GM23338 (cell line): ENCODE data around the gene FOXI2. TPM values are rescaled to one million over a fixed set of nuclear protein-coding genes. Genes with fewer than 3 reads are reported as not detected.

Experiments used
- ATAC-seq: fragments of 200-7000 bp; cut with Tn5 transposase; 3 replicates; pipeline ENCODE4 v1.9.1; 2020
- DNase-seq: peaks from one replicate; pipeline ENCODE4 v3.0.0-alpha.2; 2015; ENCODE audit warnings: low spot score
- H2AFZ ChIP-seq: fragments of 200-600 bp; sonication (generic); 2 replicates; pipeline ENCODE4 v1.8.0; 2016; ENCODE audit warnings: antibody characterized with exemption, mild to moderate bottlenecking, moderate library complexity
- H3F3A ChIP-seq: fragments of 200-600 bp; sonication (generic); replicated peaks from 2 replicates; pipeline ENCODE4 v1.8.0; 2017; ENCODE audit warnings: antibody characterized with exemption, mixed run types, low read depth
- H3K27ac ChIP-seq: fragments of 200-600 bp; sonication (generic); 2 replicates; pipeline ENCODE4 v1.6.1; 2016; ENCODE audit warnings: low read depth
- H3K27me3 ChIP-seq: fragments of 200-600 bp; sonication (generic); 2 replicates; pipeline ENCODE4 v1.8.0; 2016; ENCODE audit warnings: mild to moderate bottlenecking, mixed run types, moderate library complexity; ENCODE audit not compliant: insufficient read depth
- H3K36me3 ChIP-seq: fragments of 200-600 bp; sonication (generic); 2 replicates; pipeline ENCODE4 v1.8.0; 2016; ENCODE audit warnings: mild to moderate bottlenecking; ENCODE audit not compliant: insufficient read depth
- H3K4me1 ChIP-seq: fragments of 200-600 bp; sonication (generic); 2 replicates; pipeline ENCODE4 v1.8.0; 2016; ENCODE audit warnings: mild to moderate bottlenecking, moderate library complexity; ENCODE audit not compliant: insufficient read depth
- H3K4me2 ChIP-seq: fragments of 200-600 bp; sonication (generic); 2 replicates; pipeline ENCODE4 v1.7.1; 2017; ENCODE audit warnings: mixed run types
- H3K4me3 ChIP-seq: fragments of 200-600 bp; sonication (generic); 2 replicates; pipeline ENCODE4 v1.6.1; 2016; ENCODE audit warnings: mixed run types
- H3K79me2 ChIP-seq: fragments of 200-600 bp; sonication (generic); replicated peaks from 2 replicates; pipeline ENCODE4 v1.8.0; 2017; ENCODE audit warnings: mild to moderate bottlenecking; ENCODE audit not compliant: insufficient read depth
- H3K9me2 ChIP-seq: fragments of 200-600 bp; sonication (generic); 2 replicates; pipeline ENCODE4 v1.8.0; 2017; ENCODE audit not compliant: insufficient read depth
- H4K20me1 ChIP-seq: fragments of 200-600 bp; sonication (generic); replicated peaks from 2 replicates; pipeline ENCODE4 v1.8.0; 2017; ENCODE audit warnings: mild to moderate bottlenecking; ENCODE audit not compliant: insufficient read depth
- H3K27ac Mint-ChIP-seq: 2 replicates; pipeline ENCODE4 v1.8.0; 2020; ENCODE audit warnings: inconsistent platforms, mild to moderate bottlenecking, moderate library complexity, mixed read lengths
- H3K27me3 Mint-ChIP-seq: 3 replicates; pipeline ENCODE4 v1.8.0; 2022; ENCODE audit warnings: low read depth, mild to moderate bottlenecking, moderate library complexity, mixed read lengths, inconsistent platforms; ENCODE audit not compliant: insufficient read depth, poor library complexity
- H3K36me3 Mint-ChIP-seq: 3 replicates; pipeline ENCODE4 v1.8.0; 2021; ENCODE audit warnings: low read depth, mild to moderate bottlenecking, inconsistent platforms, moderate library complexity, mixed read lengths
- H3K4me1 Mint-ChIP-seq: 3 replicates; pipeline ENCODE4 v1.8.0; 2020; ENCODE audit warnings: mild to moderate bottlenecking, inconsistent platforms, mixed read lengths
- H3K4me3 Mint-ChIP-seq: 3 replicates; pipeline ENCODE4 v1.8.0; 2021; ENCODE audit warnings: moderate library complexity, mild to moderate bottlenecking, inconsistent platforms, mixed read lengths
- H3K9me3 Mint-ChIP-seq: 3 replicates; pipeline ENCODE4 v1.8.0; 2020; ENCODE audit warnings: moderate library complexity, mild to moderate bottlenecking, inconsistent platforms, mixed read lengths
- CREB1 ChIP-seq: fragments of 250-450 bp; sonication (Bioruptor Pico); IDR thresholded peaks from 2 replicates; pipeline ENCODE4 v1.5.0; 2020; ENCODE audit warnings: low read depth, mild to moderate bottlenecking, moderate library complexity
- EZH2 ChIP-seq: fragments of 200-600 bp; sonication (generic); IDR thresholded peaks from one replicate; pipeline ENCODE4 v1.8.0; 2017; ENCODE audit warnings: antibody characterized with exemption, mild to moderate bottlenecking, low read depth; ENCODE audit not compliant: unreplicated experiment
- EZH2phosphoT487 ChIP-seq: fragments of 200-600 bp; sonication (generic); IDR thresholded peaks from one replicate; pipeline ENCODE4 v1.8.1; 2018; ENCODE audit warnings: antibody characterized with exemption; ENCODE audit not compliant: unreplicated experiment
- NANOG ChIP-seq: IDR thresholded peaks from 2 replicates; pipeline ENCODE4 v1.6.1; 2016; ENCODE audit warnings: antibody characterized with exemption, borderline replicate concordance
- POLR2AphosphoS5 ChIP-seq: IDR thresholded peaks from 2 replicates; pipeline ENCODE4 v1.6.1; 2016; ENCODE audit warnings: antibody characterized with exemption, low read depth
- REST ChIP-seq: IDR thresholded peaks from one replicate; pipeline ENCODE4 v1.6.1; 2018; ENCODE audit warnings: antibody characterized with exemption; ENCODE audit not compliant: unreplicated experiment
- ZNF114 ChIP-seq: fragments of 250-450 bp; sonication (Bioruptor Pico); IDR thresholded peaks from 2 replicates; pipeline ENCODE4 v1.5.0; 2020; ENCODE audit warnings: mild to moderate bottlenecking, moderate library complexity
- polyA plus RNA-seq: library from polyadenylated mRNA; unstranded; fragments of >200 nt; fragmentation: Nextera tagmentation; extraction: Ambion mirVana; gene quantifications from 2 replicates; pipeline ENCODE4 v1.2.1, GENCODE V29; 2016
- total RNA-seq: library from RNA; depleted of rRNA; stranded (reverse); fragments of >200 nt; shearing (Covaris generic); gene quantifications from 2 replicates; pipeline ENCODE4 v1.2.3, GENCODE V29; 2014
- TF ChIP-seq, protein P1 (sequence below), 2 experiments: fragments of 200-600 bp in 1 of 2; sonication (generic) in 1 of 2; conservative IDR thresholded peaks; 2 replicates each; pipeline versions ENCODE4 v1.5.1 to v1.6.1; 2016 to 2017; ENCODE audit warnings: antibody characterized with exemption in 2 of 2, low read depth in 2 of 2, mild to moderate bottlenecking in 2 of 2, moderate library complexity in 1 of 2

The FOXI2 gene
- total and polyA plus RNA-seq, 2 experiments from 2014 or later, result 0.74 to 1.3 TPM

- TF ChIP-seq, protein P1, sequence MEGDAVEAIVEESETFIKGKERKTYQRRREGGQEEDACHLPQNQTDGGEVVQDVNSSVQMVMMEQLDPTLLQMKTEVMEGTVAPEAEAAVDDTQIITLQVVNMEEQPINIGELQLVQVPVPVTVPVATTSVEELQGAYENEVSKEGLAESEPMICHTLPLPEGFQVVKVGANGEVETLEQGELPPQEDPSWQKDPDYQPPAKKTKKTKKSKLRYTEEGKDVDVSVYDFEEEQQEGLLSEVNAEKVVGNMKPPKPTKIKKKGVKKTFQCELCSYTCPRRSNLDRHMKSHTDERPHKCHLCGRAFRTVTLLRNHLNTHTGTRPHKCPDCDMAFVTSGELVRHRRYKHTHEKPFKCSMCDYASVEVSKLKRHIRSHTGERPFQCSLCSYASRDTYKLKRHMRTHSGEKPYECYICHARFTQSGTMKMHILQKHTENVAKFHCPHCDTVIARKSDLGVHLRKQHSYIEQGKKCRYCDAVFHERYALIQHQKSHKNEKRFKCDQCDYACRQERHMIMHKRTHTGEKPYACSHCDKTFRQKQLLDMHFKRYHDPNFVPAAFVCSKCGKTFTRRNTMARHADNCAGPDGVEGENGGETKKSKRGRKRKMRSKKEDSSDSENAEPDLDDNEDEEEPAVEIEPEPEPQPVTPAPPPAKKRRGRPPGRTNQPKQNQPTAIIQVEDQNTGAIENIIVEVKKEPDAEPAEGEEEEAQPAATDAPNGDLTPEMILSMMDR (conservative IDR thresholded peaks at IDR 0.05; ENCODE audit: low read depth in 2 of 2), result peak; percentile 94 to 97
- no peak for TF ChIP-seq NANOG
These were observed 42.3 kb upstream of the FOXI2 start (continued) for GRCh38 chr10:127694580-127695193.

- H3K36me3 ChIP-seq, result no peaks in the 10 kb centered on the region
- TF ChIP-seq EZH2phosphoT487 (no peak), REST (no peak), CREB1 (CRISPR knock-in tag) (no peak), EZH2 (no peak)
- DNase-seq (peak; percentile 62), ATAC-seq (peak; percentile 85)
- Mint-ChIP-seq H3K9me3 (no peaks in the 10 kb centered on the region), H3K4me3 (no peak overlapping the region; the same call in 2 of the 3 replicates), H3K27me3 (peaks cover 9% of the 10 kb centered on the region), H3K27ac (peak overlapping the region; percentile 36; the same call in 1 of the 2 replicates), H3K4me1 (peaks cover 28% of the 10 kb centered on the region), H3K36me3 (peaks cover 3% of the 10 kb centered on the region; the same call in 1 of the 3 replicates)
- H3K27me3 ChIP-seq, result no peaks in the 10 kb centered on the region
- H3K27ac ChIP-seq, result peak overlapping the region; percentile 79
- no peaks in the 10 kb centered on the region for H3F3A ChIP-seq
- H3K79me2 ChIP-seq, result no peaks in the 10 kb centered on the region
- H3K4me2 ChIP-seq, result peak overlapping the region; percentile 42
- peak overlapping the region; percentile 15; the same call in 1 of the 2 replicates for H3K4me3 ChIP-seq
- no peak overlapping the region for H2AFZ ChIP-seq
- H3K9me2 ChIP-seq, result no peaks in the 10 kb centered on the region; the same call in 1 of the 2 replicates
- H4K20me1 ChIP-seq, result no peaks in the 10 kb centered on the region
- H3K4me1 ChIP-seq, result peaks cover 26% of the 10 kb centered on the region
These were observed 41.6 kb upstream of the FOXI2 start for GRCh38 chr10:127695431-127695830.

- Histone ChIP-seq H4K20me1 (no peaks in the 10 kb centered on the region), H3K9me2 (no peaks in the 10 kb centered on the region), H2AFZ (no peak overlapping the region; the same call in 1 of the 2 replicates), H3K4me1 (peaks cover 26% of the 10 kb centered on the region), H3K79me2 (no peaks in the 10 kb centered on the region), H3K27ac (no peak overlapping the region), H3K4me3 (no peak overlapping the region), H3K27me3 (no peaks in the 10 kb centered on the region), H3K4me2 (no peak overlapping the region), H3K36me3 (no peaks in the 10 kb centered on the region), H3F3A (no peaks in the 10 kb centered on the region)
- no peak for ATAC-seq
- Mint-ChIP-seq H3K27me3 (peaks cover 10% of the 10 kb centered on the region), H3K4me3 (no peak overlapping the region), H3K9me3 (no peaks in the 10 kb centered on the region), H3K27ac (no peak overlapping the region), H3K36me3 (no peaks in the 10 kb centered on the region), H3K4me1 (peaks cover 24% of the 10 kb centered on the region)
- no peak for DNase-seq
- TF ChIP-seq, protein P1 (conservative IDR thresholded peaks at IDR 0.05; ENCODE audit: low read depth in 2 of 2), result no peak
- TF ChIP-seq EZH2phosphoT487 (no peak), POLR2AphosphoS5 (no peak), ZNF114 (CRISPR knock-in tag) (no peak)
These were observed 38.1 kb upstream of the FOXI2 start for GRCh38 chr10:127698886-127699285.
